Measurements from ENCODE around the gene EHMT1.

- TF ChIP-seq CTCF (conservative IDR thresholded peaks at IDR 0.05; ENCODE audit: low read depth in 2 of 2), result no peak
- TF ChIP-seq POLR2AphosphoS5 (IDR thresholded peaks at IDR 0.05; ENCODE audit: low read depth), result no peak
- TF ChIP-seq, protein P1, sequence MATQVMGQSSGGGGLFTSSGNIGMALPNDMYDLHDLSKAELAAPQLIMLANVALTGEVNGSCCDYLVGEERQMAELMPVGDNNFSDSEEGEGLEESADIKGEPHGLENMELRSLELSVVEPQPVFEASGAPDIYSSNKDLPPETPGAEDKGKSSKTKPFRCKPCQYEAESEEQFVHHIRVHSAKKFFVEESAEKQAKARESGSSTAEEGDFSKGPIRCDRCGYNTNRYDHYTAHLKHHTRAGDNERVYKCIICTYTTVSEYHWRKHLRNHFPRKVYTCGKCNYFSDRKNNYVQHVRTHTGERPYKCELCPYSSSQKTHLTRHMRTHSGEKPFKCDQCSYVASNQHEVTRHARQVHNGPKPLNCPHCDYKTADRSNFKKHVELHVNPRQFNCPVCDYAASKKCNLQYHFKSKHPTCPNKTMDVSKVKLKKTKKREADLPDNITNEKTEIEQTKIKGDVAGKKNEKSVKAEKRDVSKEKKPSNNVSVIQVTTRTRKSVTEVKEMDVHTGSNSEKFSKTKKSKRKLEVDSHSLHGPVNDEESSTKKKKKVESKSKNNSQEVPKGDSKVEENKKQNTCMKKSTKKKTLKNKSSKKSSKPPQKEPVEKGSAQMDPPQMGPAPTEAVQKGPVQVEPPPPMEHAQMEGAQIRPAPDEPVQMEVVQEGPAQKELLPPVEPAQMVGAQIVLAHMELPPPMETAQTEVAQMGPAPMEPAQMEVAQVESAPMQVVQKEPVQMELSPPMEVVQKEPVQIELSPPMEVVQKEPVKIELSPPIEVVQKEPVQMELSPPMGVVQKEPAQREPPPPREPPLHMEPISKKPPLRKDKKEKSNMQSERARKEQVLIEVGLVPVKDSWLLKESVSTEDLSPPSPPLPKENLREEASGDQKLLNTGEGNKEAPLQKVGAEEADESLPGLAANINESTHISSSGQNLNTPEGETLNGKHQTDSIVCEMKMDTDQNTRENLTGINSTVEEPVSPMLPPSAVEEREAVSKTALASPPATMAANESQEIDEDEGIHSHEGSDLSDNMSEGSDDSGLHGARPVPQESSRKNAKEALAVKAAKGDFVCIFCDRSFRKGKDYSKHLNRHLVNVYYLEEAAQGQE (IDR thresholded peaks at IDR 0.05; ENCODE audit: unreplicated experiment), result no peak
- no peak for TF ChIP-seq EZH2 (IDR thresholded peaks at IDR 0.05; ENCODE audit: low read depth, unreplicated experiment)
- no peak for TF ChIP-seq EZH2phosphoT487 (IDR thresholded peaks at IDR 0.05; ENCODE audit: unreplicated experiment)
- no peak for TF ChIP-seq CREB1 (CRISPR knock-in tag; IDR thresholded peaks at IDR 0.05; ENCODE audit: low read depth)
- no peak for TF ChIP-seq JUNB (IDR thresholded peaks at IDR 0.05; ENCODE audit: unreplicated experiment)
- no peak for TF ChIP-seq ZNF114 (CRISPR knock-in tag; IDR thresholded peaks at IDR 0.05)
- TF ChIP-seq, protein P2, sequence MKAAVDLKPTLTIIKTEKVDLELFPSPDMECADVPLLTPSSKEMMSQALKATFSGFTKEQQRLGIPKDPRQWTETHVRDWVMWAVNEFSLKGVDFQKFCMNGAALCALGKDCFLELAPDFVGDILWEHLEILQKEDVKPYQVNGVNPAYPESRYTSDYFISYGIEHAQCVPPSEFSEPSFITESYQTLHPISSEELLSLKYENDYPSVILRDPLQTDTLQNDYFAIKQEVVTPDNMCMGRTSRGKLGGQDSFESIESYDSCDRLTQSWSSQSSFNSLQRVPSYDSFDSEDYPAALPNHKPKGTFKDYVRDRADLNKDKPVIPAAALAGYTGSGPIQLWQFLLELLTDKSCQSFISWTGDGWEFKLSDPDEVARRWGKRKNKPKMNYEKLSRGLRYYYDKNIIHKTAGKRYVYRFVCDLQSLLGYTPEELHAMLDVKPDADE (IDR thresholded peaks at IDR 0.05), result no peak
- TF ChIP-seq ZNF331 (CRISPR knock-in tag; IDR thresholded peaks at IDR 0.05; ENCODE audit: low read depth), result no peak
- no peak for TF ChIP-seq NANOG (IDR thresholded peaks at IDR 0.05; ENCODE audit: borderline replicate concordance)
- no peak for TF ChIP-seq STAT1 (IDR thresholded peaks at IDR 0.05; ENCODE audit: unreplicated experiment)
- TF ChIP-seq, protein P3, sequence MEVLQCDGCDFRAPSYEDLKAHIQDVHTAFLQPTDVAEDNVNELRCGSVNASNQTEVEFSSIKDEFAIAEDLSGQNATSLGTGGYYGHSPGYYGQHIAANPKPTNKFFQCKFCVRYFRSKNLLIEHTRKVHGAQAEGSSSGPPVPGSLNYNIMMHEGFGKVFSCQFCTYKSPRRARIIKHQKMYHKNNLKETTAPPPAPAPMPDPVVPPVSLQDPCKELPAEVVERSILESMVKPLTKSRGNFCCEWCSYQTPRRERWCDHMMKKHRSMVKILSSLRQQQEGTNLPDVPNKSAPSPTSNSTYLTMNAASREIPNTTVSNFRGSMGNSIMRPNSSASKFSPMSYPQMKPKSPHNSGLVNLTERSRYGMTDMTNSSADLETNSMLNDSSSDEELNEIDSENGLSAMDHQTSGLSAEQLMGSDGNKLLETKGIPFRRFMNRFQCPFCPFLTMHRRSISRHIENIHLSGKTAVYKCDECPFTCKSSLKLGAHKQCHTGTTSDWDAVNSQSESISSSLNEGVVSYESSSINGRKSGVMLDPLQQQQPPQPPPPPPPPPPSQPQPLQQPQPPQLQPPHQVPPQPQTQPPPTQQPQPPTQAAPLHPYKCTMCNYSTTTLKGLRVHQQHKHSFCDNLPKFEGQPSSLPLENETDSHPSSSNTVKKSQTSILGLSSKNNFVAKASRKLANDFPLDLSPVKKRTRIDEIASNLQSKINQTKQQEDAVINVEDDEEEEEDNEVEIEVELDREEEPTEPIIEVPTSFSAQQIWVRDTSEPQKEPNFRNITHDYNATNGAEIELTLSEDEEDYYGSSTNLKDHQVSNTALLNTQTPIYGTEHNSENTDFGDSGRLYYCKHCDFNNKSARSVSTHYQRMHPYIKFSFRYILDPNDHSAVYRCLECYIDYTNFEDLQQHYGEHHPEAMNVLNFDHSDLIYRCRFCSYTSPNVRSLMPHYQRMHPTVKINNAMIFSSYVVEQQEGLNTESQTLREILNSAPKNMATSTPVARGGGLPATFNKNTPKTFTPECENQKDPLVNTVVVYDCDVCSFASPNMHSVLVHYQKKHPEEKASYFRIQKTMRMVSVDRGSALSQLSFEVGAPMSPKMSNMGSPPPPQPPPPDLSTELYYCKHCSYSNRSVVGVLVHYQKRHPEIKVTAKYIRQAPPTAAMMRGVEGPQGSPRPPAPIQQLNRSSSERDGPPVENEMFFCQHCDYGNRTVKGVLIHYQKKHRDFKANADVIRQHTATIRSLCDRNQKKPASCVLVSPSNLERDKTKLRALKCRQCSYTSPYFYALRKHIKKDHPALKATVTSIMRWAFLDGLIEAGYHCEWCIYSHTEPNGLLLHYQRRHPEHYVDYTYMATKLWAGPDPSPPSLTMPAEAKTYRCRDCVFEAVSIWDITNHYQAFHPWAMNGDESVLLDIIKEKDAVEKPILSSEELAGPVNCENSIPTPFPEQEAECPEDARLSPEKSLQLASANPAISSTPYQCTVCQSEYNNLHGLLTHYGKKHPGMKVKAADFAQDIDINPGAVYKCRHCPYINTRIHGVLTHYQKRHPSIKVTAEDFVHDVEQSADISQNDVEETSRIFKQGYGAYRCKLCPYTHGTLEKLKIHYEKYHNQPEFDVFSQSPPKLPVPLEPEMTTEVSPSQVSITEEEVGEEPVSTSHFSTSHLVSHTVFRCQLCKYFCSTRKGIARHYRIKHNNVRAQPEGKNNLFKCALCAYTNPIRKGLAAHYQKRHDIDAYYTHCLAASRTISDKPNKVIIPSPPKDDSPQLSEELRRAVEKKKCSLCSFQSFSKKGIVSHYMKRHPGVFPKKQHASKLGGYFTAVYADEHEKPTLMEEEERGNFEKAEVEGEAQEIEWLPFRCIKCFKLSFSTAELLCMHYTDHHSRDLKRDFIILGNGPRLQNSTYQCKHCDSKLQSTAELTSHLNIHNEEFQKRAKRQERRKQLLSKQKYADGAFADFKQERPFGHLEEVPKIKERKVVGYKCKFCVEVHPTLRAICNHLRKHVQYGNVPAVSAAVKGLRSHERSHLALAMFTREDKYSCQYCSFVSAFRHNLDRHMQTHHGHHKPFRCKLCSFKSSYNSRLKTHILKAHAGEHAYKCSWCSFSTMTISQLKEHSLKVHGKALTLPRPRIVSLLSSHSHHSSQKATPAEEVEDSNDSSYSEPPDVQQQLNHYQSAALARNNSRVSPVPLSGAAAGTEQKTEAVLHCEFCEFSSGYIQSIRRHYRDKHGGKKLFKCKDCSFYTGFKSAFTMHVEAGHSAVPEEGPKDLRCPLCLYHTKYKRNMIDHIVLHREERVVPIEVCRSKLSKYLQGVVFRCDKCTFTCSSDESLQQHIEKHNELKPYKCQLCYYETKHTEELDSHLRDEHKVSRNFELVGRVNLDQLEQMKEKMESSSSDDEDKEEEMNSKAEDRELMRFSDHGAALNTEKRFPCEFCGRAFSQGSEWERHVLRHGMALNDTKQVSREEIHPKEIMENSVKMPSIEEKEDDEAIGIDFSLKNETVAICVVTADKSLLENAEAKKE (CRISPR knock-in tag; IDR thresholded peaks at IDR 0.05), result no peak
These were observed 61.9 kb downstream of the EHMT1 start for GRCh38 chr9:137680444-137681358.
